ENCODE results near the gene REXO2.

DNA sequence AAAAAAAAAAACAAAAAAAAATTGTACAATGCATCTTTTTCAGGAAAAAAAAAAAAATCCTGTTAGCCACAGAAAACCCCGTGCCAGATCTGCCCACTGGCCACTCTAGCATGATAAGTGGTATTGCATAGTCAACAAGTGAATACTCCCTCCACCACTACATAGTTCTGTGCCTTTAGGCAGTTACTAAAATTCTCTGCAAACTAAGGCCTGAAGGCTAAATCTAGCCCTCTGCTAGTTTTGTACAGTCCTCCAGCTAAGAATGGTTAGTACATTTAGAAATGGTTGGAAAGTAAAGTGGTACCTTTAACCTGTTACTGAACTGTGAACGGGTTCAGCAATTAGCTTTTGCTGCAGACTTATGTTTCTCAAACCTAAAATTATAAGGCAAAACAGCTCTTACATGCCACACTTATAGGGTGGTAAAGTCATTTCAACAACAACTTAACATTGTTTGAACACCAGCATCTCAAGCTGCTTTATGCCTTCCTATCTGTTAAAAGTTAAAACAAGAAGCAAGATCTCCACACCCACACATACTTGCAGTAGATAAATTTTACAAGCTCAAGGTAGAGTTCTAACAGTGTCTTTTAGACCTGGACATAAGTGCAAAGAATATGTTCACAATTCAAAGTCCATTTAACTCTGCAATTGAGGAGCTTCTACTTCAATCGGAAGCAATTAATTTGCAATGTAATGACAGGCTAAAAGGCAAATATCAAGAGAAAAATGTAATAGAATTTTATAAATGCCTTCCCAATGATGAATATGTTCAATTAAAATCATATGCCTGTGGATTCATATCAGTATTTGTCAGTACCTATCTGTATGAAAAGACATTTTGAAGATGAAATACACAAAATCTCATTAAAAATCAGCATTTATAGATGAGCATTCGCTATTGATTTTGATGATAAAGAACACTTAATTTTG is 46.3 kb upstream of the REXO2 start:
- TF ChIP-seq, protein P1, sequence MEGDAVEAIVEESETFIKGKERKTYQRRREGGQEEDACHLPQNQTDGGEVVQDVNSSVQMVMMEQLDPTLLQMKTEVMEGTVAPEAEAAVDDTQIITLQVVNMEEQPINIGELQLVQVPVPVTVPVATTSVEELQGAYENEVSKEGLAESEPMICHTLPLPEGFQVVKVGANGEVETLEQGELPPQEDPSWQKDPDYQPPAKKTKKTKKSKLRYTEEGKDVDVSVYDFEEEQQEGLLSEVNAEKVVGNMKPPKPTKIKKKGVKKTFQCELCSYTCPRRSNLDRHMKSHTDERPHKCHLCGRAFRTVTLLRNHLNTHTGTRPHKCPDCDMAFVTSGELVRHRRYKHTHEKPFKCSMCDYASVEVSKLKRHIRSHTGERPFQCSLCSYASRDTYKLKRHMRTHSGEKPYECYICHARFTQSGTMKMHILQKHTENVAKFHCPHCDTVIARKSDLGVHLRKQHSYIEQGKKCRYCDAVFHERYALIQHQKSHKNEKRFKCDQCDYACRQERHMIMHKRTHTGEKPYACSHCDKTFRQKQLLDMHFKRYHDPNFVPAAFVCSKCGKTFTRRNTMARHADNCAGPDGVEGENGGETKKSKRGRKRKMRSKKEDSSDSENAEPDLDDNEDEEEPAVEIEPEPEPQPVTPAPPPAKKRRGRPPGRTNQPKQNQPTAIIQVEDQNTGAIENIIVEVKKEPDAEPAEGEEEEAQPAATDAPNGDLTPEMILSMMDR (tag by site-specific recombination; IDR thresholded peaks at IDR 0.05), result no peak
- TF ChIP-seq, protein P2, sequence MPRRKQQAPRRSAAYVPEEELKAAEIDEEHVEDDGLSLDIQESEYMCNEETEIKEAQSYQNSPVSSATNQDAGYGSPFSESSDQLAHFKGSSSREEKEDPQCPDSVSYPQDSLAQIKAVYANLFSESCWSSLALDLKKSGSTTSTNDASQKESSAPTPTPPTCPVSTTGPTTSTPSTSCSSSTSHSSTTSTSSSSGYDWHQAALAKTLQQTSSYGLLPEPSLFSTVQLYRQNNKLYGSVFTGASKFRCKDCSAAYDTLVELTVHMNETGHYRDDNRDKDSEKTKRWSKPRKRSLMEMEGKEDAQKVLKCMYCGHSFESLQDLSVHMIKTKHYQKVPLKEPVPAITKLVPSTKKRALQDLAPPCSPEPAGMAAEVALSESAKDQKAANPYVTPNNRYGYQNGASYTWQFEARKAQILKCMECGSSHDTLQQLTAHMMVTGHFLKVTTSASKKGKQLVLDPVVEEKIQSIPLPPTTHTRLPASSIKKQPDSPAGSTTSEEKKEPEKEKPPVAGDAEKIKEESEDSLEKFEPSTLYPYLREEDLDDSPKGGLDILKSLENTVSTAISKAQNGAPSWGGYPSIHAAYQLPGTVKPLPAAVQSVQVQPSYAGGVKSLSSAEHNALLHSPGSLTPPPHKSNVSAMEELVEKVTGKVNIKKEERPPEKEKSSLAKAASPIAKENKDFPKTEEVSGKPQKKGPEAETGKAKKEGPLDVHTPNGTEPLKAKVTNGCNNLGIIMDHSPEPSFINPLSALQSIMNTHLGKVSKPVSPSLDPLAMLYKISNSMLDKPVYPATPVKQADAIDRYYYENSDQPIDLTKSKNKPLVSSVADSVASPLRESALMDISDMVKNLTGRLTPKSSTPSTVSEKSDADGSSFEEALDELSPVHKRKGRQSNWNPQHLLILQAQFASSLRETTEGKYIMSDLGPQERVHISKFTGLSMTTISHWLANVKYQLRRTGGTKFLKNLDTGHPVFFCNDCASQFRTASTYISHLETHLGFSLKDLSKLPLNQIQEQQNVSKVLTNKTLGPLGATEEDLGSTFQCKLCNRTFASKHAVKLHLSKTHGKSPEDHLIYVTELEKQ (tag by site-specific recombination; IDR thresholded peaks at IDR 0.05; ENCODE audit: borderline replicate concordance), result no peak
- TF ChIP-seq, protein P3, sequence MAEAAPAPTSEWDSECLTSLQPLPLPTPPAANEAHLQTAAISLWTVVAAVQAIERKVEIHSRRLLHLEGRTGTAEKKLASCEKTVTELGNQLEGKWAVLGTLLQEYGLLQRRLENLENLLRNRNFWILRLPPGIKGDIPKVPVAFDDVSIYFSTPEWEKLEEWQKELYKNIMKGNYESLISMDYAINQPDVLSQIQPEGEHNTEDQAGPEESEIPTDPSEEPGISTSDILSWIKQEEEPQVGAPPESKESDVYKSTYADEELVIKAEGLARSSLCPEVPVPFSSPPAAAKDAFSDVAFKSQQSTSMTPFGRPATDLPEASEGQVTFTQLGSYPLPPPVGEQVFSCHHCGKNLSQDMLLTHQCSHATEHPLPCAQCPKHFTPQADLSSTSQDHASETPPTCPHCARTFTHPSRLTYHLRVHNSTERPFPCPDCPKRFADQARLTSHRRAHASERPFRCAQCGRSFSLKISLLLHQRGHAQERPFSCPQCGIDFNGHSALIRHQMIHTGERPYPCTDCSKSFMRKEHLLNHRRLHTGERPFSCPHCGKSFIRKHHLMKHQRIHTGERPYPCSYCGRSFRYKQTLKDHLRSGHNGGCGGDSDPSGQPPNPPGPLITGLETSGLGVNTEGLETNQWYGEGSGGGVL (tag by site-specific recombination; IDR thresholded peaks at IDR 0.05), result no peak
- no peak for TF ChIP-seq SP2 (tag by site-specific recombination; IDR thresholded peaks at IDR 0.05)

All from HEK293 (cell line).